Effector memory CD4-positive, alpha-beta T cell (primary cell): ENCODE results near the gene N4BP3.
A peak's percentile ranks its signal among the peaks of the same experiment; 100 is the strongest.
"Not testable (repeated sequence)": the region's sequence is repeated elsewhere in the genome, so short reads cannot be mapped to it uniquely, and the experiment has no call there.

Experiments
- DNase-seq, 3 donors: peaks; one replicate each; pipeline ENCODE4 v3.0.0-alpha.2; 2020
- H3K27ac ChIP-seq: 2 replicates; pipeline ENCODE4 v1.7.0; 2013; ENCODE audit warnings: mild to moderate bottlenecking, low read length, moderate library complexity; ENCODE audit not compliant: insufficient read depth, poor library complexity, severe bottlenecking
- H3K27me3 ChIP-seq: replicated peaks from 2 replicates; pipeline ENCODE4 v1.7.0; 2013; ENCODE audit warnings: mild to moderate bottlenecking, low read length; ENCODE audit not compliant: insufficient read depth, control insufficient read depth, poor library complexity, severe bottlenecking
- H3K36me3 ChIP-seq: 2 replicates; pipeline ENCODE4 v1.7.0; 2013; ENCODE audit warnings: mild to moderate bottlenecking, low read length, moderate library complexity; ENCODE audit not compliant: control insufficient read depth, insufficient read depth
- H3K4me1 ChIP-seq: 2 replicates; pipeline ENCODE4 v1.7.0; 2013; ENCODE audit warnings: low read length, mild to moderate bottlenecking; ENCODE audit not compliant: control insufficient read depth, insufficient read depth, poor library complexity, severe bottlenecking
- H3K4me3 ChIP-seq: 2 replicates; pipeline ENCODE4 v1.7.0; 2013; ENCODE audit warnings: low read length, low read depth, mild to moderate bottlenecking; ENCODE audit not compliant: insufficient read depth, poor library complexity, severe bottlenecking
- H3K9me3 ChIP-seq: 2 replicates; pipeline ENCODE4 v1.7.0; 2013; ENCODE audit warnings: mild to moderate bottlenecking, low read length, moderate library complexity; ENCODE audit not compliant: control insufficient read depth

Gene N4BP3

GRCh38 chr5:178129296-178129695 lies 16.0 kb downstream of the N4BP3 start:
- peaks cover 4% of the 10 kb centered on the region for H3K4me1 ChIP-seq
- H3K4me3 ChIP-seq, result no peak overlapping the region
- DNase-seq, result no peak
- H3K27ac ChIP-seq, result no peak overlapping the region
- no peaks in the 10 kb centered on the region for H3K36me3 ChIP-seq
- no peaks in the 10 kb centered on the region for H3K9me3 ChIP-seq
- no peaks in the 10 kb centered on the region for H3K27me3 ChIP-seq

- peak overlapping the region; percentile 78 for H3K4me3 ChIP-seq
- not testable (repeated sequence) for H3K9me3 ChIP-seq, H3K4me1 ChIP-seq, DNase-seq, H3K36me3 ChIP-seq, H3K27me3 ChIP-seq
- H3K27ac ChIP-seq, result peak overlapping the region; percentile 78
Observed at GRCh38 chr5:178130234-178130575, 16.9 kb downstream of the N4BP3 start.

- peak; percentile 65 to 74 (median 71) for DNase-seq
Observed at GRCh38 chr5:178130576-178131445, 17.5 kb downstream of the N4BP3 start, which contains the start of gene RMND5B. Gene RMND5B, plus strand, starts transcription at chr5:178131014. Its CDS starts 7,106 bp downstream, at chr5:178138120.

GRCh38 chr5:178131446-178131996 lies 18.2 kb downstream of the N4BP3 start:
- H3K27ac ChIP-seq, result peak overlapping the region; percentile 78
- H3K36me3 ChIP-seq, result peaks cover 3% of the 10 kb centered on the region
- peak overlapping the region; percentile 78 for H3K4me3 ChIP-seq
- H3K4me1 ChIP-seq, result peaks cover 4% of the 10 kb centered on the region
- DNase-seq, result no peak
- H3K9me3 ChIP-seq, result no peaks in the 10 kb centered on the region
- H3K27me3 ChIP-seq, result no peaks in the 10 kb centered on the region

More at GRCh38 chr5:178130576-178131445, 17.5 kb downstream of the N4BP3 start, which contains the start of gene RMND5B:
- Histone ChIP-seq H3K36me3 (peaks cover 2% of the 10 kb centered on the region), H3K27me3 (no peaks in the 10 kb centered on the region), H3K4me3 (peak within 1 kb of the TSS; percentile 78), H3K9me3 (no peaks in the 10 kb centered on the region), H3K4me1 (peaks cover 4% of the 10 kb centered on the region), H3K27ac (peak within 1 kb of the TSS; percentile 78)

DNA sequence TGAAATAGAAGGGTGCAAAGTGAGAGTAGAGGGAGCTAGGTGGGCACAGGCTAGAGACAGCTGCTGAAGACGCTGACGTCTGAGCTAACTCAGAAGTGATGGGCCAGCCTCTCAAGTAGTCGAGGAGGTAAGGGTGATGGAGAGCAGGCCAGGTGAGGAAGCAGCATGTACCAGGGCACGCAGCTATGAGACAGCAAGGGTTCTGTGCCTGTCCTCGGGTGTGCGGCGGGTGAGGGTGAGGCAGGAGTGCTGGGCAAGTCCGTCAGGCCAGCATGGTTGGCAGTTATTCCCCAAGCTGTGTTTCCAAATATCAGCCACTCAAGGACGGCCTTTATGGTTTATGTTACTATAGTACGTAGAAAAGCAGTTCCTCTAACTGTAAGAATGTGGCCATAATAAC lies 23.7 kb downstream of the N4BP3 start:
- peaks cover 3% of the 10 kb centered on the region for H3K36me3 ChIP-seq
- no peak overlapping the region for H3K27ac ChIP-seq
- no peaks in the 10 kb centered on the region for H3K9me3 ChIP-seq
- H3K4me1 ChIP-seq, result no peaks in the 10 kb centered on the region
- H3K4me3 ChIP-seq, result no peak overlapping the region
- no peaks in the 10 kb centered on the region for H3K27me3 ChIP-seq
- DNase-seq, result no peak

DNA sequence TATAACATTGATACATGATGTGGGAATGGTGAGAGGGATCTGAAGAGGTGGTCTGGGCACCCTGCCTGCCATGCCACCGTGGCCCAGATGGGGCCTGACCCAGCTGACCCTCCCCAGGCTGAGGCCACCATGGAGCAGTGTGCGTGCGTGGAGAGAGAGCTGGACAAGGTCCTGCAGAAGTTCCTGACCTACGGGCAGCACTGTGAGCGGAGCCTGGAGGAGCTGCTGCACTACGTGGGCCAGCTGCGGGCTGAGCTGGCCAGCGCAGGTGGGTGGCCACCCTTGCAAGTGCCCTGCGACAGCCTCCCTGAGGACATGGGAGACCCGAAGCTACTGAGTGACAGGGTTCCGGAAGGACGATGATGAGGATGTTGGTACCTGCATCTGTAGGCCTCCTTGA lies 24.7 kb downstream of the N4BP3 start:
- Histone ChIP-seq H3K4me1 (no peaks in the 10 kb centered on the region), H3K27ac (no peak overlapping the region), H3K9me3 (no peaks in the 10 kb centered on the region), H3K36me3 (peaks cover 11% of the 10 kb centered on the region), H3K4me3 (no peak overlapping the region), H3K27me3 (no peaks in the 10 kb centered on the region)
- no peak for DNase-seq

DNA sequence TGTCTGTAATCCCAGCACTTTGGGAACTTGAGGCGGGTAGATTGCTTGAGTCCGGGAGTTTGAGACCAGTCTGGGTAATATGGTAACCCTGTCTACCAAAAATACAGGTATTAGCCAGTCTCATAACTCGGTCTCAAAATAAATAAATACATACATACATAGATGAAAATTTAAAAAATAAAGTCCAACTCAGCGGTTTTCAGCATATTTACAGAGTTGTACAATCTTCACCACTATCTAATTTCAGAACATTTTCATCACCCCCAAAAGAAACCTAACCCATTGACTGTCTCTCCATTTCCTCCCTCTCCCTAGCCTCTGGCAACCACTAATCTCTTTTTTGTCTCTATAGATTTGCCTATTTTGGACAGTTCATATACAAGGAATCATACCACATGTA lies 28.2 kb downstream of the N4BP3 start:
- no peaks in the 10 kb centered on the region for H3K27me3 ChIP-seq
- H3K36me3 ChIP-seq, result peaks cover 34% of the 10 kb centered on the region
- H3K27ac ChIP-seq, result no peak overlapping the region
- no peaks in the 10 kb centered on the region for H3K9me3 ChIP-seq
- DNase-seq, result no peak
- H3K4me3 ChIP-seq, result no peak overlapping the region
- no peaks in the 10 kb centered on the region for H3K4me1 ChIP-seq

DNA sequence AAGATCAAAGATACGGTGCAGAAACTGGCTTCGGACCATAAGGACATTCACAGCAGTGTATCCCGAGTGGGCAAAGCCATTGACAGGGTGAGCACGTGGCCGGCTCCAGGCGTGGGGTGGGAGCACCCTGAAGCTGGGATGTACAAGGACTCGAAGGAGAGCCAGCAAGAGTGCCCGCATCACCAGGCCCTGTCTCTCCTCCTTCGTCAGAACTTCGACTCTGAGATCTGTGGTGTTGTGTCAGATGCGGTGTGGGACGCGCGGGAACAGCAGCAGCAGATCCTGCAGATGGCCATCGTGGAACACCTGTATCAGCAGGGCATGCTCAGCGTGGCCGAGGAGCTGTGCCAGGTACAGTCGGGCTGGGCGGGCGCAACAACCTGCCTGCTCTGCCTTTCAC lies 29.3 kb downstream of the N4BP3 start:
- Histone ChIP-seq H3K4me3 (no peak overlapping the region), H3K27ac (no peak overlapping the region), H3K36me3 (peaks cover 45% of the 10 kb centered on the region), H3K27me3 (no peaks in the 10 kb centered on the region), H3K9me3 (no peaks in the 10 kb centered on the region), H3K4me1 (no peaks in the 10 kb centered on the region)
- no peak for DNase-seq

DNA sequence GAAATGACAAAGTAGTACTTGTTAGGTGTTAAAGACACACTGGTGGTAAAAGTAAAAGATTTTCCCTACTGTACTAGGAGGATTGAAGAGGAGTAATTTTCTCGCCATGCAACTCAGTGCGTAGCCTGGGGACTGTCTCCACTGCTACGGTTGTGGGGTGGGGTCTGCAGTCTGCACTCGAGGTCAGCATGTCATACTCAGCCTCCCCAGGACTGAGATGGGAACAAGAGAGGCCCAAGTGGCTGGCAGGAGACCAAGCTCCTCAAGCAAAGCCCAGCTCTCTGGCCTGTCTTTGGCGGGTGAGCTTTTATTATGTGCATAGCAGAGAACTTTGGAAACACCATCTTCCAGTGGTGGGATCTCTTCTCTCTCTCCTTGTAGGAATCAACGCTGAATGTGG lies 29.9 kb downstream of the N4BP3 start:
- H3K27me3 ChIP-seq, result no peaks in the 10 kb centered on the region
- H3K27ac ChIP-seq, result no peak overlapping the region
- no peaks in the 10 kb centered on the region for H3K9me3 ChIP-seq
- H3K4me3 ChIP-seq, result no peak overlapping the region
- DNase-seq, result no peak
- H3K36me3 ChIP-seq, result peaks cover 50% of the 10 kb centered on the region
- H3K4me1 ChIP-seq, result no peaks in the 10 kb centered on the region

- Histone ChIP-seq H3K9me3 (no peaks in the 10 kb centered on the region), H3K36me3 (peaks cover 57% of the 10 kb centered on the region), H3K4me3 (no peak overlapping the region), H3K27ac (no peak overlapping the region), H3K4me1 (no peaks in the 10 kb centered on the region), H3K27me3 (no peaks in the 10 kb centered on the region)
- no peak for DNase-seq
Observed at GRCh38 chr5:178143901-178144300, 30.6 kb downstream of the N4BP3 start.
